ENCODE measurements around the gene AHDC1.

The AHDC1 gene

DNA sequence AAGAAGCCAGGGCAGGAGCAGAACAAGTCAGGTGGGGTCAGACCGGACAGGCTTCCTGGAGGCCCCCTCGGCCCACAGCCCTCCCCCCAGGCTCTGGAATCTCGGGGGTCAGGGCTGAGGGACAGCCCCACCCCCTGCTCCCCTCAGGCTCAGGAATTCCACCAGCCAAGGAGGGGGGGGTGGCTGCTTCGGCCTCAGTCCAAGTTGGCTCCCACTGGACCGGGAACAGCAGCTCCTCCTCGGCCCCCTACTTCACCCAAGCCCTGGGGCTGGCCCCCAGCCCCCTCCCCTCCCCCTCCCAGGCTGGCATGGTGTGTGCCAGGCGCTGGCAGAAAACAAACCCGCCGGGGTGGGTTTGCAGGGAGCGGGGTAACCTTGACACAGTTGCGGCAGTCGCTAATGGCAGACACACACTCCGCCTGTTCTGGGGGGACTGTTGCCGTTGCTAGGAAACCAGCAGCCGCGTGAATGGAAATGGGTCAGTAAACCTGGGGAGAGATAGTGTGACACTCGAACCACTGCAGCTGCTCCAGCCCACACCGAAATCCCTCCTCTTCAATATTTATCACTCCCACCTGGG, 32.4 kb downstream of the AHDC1 start (continued):
- TF ChIP-seq, protein P1, sequence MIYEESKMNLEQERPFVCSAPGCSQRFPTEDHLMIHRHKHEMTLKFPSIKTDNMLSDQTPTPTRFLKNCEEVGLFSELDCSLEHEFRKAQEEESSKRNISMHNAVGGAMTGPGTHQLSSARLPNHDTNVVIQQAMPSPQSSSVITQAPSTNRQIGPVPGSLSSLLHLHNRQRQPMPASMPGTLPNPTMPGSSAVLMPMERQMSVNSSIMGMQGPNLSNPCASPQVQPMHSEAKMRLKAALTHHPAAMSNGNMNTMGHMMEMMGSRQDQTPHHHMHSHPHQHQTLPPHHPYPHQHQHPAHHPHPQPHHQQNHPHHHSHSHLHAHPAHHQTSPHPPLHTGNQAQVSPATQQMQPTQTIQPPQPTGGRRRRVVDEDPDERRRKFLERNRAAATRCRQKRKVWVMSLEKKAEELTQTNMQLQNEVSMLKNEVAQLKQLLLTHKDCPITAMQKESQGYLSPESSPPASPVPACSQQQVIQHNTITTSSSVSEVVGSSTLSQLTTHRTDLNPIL (CRISPR knock-in tag; IDR thresholded peaks at IDR 0.05; ENCODE audit: low read depth) = no peak
- TF ChIP-seq TCF4 (CRISPR knock-in tag; IDR thresholded peaks at IDR 0.05; ENCODE audit: borderline replicate concordance) = no peak
- TF ChIP-seq PPARA (CRISPR knock-in tag; IDR thresholded peaks at IDR 0.05; ENCODE audit: borderline replicate concordance) = no peak
- no peak for TF ChIP-seq GLIS3 (CRISPR knock-in tag; IDR thresholded peaks at IDR 0.05)
- no peak for TF ChIP-seq ISL1 (CRISPR knock-in tag; IDR thresholded peaks at IDR 0.05)
- TF ChIP-seq RARB (CRISPR knock-in tag; IDR thresholded peaks at IDR 0.05) = no peak
- TF ChIP-seq OSR1 (CRISPR knock-in tag; IDR thresholded peaks at IDR 0.05) = no peak
- TF ChIP-seq ZFP3 (CRISPR knock-in tag; IDR thresholded peaks at IDR 0.05) = no peak
- no peak for TF ChIP-seq BACH2 (CRISPR knock-in tag; IDR thresholded peaks at IDR 0.05; ENCODE audit: borderline replicate concordance)

DNA sequence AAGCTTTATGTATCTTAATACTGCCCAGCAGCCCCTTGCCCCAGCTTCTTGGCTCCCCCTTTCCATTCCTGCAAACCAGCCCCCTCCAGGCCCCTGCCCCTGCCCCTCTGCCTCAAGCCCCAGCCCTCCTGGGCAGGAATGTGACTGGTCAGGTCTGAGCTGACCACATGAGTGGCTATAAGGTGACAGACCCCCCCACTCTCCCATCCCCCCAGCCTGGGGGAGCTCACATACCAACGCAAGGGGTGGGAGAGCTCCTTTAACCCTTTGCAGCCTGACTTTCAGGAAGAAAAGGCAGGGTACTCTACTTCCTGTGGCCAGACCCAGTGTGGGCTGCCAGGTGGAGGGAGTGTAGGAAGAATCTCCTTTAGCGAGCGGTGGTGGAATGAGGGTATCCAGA, 33.2 kb downstream of the AHDC1 start:
- TF ChIP-seq, protein P2, sequence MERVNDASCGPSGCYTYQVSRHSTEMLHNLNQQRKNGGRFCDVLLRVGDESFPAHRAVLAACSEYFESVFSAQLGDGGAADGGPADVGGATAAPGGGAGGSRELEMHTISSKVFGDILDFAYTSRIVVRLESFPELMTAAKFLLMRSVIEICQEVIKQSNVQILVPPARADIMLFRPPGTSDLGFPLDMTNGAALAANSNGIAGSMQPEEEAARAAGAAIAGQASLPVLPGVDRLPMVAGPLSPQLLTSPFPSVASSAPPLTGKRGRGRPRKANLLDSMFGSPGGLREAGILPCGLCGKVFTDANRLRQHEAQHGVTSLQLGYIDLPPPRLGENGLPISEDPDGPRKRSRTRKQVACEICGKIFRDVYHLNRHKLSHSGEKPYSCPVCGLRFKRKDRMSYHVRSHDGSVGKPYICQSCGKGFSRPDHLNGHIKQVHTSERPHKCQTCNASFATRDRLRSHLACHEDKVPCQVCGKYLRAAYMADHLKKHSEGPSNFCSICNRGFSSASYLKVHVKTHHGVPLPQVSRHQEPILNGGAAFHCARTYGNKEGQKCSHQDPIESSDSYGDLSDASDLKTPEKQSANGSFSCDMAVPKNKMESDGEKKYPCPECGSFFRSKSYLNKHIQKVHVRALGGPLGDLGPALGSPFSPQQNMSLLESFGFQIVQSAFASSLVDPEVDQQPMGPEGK (CRISPR knock-in tag; IDR thresholded peaks at IDR 0.05; ENCODE audit: borderline replicate concordance) = no peak
- TF ChIP-seq ZFP3 (CRISPR knock-in tag; IDR thresholded peaks at IDR 0.05) = no peak
- no peak for ATAC-seq

- ATAC-seq = no peak
- TF ChIP-seq ZNF70 (CRISPR knock-in tag; IDR thresholded peaks at IDR 0.05) (no peak), ISL1 (CRISPR knock-in tag; IDR thresholded peaks at IDR 0.05) (no peak), ZNF8 (CRISPR knock-in tag; IDR thresholded peaks at IDR 0.05) (no peak)
Observed at GRCh38 chr1:27570356-27570755, 33.6 kb downstream of the AHDC1 start.

DNA sequence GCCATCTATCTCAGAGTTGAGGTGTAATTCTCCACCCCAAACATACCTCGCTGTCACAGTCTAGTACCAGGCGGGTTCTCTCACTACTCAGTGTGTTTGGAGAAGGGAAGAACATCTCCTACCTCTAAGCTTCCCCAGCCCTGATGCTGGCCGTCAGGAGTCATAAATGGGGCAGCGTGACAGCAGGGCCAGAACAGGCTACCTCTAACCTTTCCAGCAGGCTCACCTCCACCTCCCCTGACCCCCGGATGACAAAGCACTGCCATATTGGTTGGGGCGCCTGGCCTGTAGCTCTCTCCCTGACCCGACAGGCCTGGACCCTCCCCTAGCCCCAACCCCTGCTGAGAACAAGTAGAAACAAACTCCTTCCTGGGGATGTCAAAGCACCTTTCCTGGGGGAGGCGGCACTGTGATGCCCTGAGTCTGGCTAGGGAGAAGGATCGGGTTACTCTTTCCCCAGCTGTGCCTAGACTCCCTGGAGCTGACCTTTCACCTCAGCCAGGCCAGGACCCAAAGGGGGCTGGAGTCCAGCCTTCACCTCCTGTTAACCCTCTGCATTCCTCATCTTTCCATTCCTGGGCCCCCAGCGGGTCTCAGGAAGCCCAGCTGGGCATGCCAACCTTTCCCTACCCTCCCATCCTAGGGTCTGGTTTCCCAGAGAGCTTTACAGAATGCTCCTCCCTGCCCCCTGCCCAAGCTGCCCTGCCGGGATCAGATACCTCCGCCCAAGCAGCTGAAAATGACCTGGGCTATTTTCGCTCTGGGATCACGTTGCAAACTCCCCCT, 34.2 kb downstream of the AHDC1 start:
- ATAC-seq = no peak
- no peak for TF ChIP-seq ZFP30 (CRISPR knock-in tag; IDR thresholded peaks at IDR 0.05)

DNA sequence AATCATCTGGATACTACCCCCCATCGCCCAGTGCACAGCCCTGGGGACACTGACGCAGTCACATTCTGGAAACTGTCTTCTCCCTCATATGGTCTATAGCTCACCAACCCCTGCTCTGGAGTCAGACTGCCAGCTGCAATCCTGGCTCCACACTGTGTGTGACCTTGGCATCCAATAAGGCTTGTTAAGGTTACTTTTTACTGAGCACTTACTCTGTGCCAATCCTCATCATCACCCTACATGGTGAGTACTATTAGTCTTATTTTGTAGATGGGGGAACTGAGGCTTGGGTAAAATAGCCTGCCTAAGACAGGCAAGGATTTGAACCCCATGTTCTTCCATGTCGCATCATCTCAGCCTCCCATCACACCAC, 34.9 kb downstream of the AHDC1 start:
- TF ChIP-seq PPARA (CRISPR knock-in tag; IDR thresholded peaks at IDR 0.05; ENCODE audit: borderline replicate concordance) (no peak), BACH2 (CRISPR knock-in tag; IDR thresholded peaks at IDR 0.05; ENCODE audit: borderline replicate concordance) (no peak), RARB (CRISPR knock-in tag; IDR thresholded peaks at IDR 0.05) (no peak), POU6F1 (CRISPR knock-in tag; IDR thresholded peaks at IDR 0.05; ENCODE audit: borderline replicate concordance, low read depth) (no peak), OSR1 (CRISPR knock-in tag; IDR thresholded peaks at IDR 0.05) (no peak), ZNF70 (CRISPR knock-in tag; IDR thresholded peaks at IDR 0.05) (no peak), SNAI2 (CRISPR knock-in tag; IDR thresholded peaks at IDR 0.05) (no peak), ISL1 (CRISPR knock-in tag; IDR thresholded peaks at IDR 0.05) (no peak), ESRRG (CRISPR knock-in tag; IDR thresholded peaks at IDR 0.05) (no peak), GLIS3 (CRISPR knock-in tag; IDR thresholded peaks at IDR 0.05) (no peak), ARNTL (CRISPR knock-in tag; IDR thresholded peaks at IDR 0.05; ENCODE audit: borderline replicate concordance, low read depth) (no peak), ZFP30 (CRISPR knock-in tag; IDR thresholded peaks at IDR 0.05) (no peak), ZC3H10 (CRISPR knock-in tag; IDR thresholded peaks at IDR 0.05) (no peak), TCF4 (CRISPR knock-in tag; IDR thresholded peaks at IDR 0.05; ENCODE audit: borderline replicate concordance) (no peak)
- TF ChIP-seq, protein P2 (CRISPR knock-in tag; IDR thresholded peaks at IDR 0.05; ENCODE audit: borderline replicate concordance) = no peak
- peak; percentile 5; the same call in 1 of the 3 replicates for ATAC-seq

Measured in SK-N-SH treated with all-trans-retinoic acid at 6 μM for 48 hours (cell line).